H1 (cell line): ENCODE data around the gene USHBP1. TPM values are rescaled to one million over a fixed set of nuclear protein-coding genes. Genes with fewer than 3 reads are reported as not detected.

Source experiments
- CTCF ChIA-PET: fragments of 300-600 bp; sonication (Branson Sonifier 250); formaldehyde crosslinking; loops from one replicate; lab custom pipeline; 2021; ENCODE audit not compliant: partially characterized antibody; lab: Charles Lee
- POLR2A ChIA-PET: fragments of 300-600 bp; sonication (Branson Sonifier 250); formaldehyde crosslinking; loops from one replicate; lab custom pipeline; 2021; ENCODE audit warnings: inconsistent platforms; ENCODE audit not compliant: partially characterized antibody; lab: Charles Lee
- DNase-seq, 2 experiments: peaks; one replicate each; pipeline versions ENCODE4 v3.0.0 to v3.0.0-alpha.2; 2010 to 2022; ENCODE audit warnings: low spot score in 2 of 2, low read depth in 1 of 2, mixed read lengths in 1 of 2
- FAIRE-seq: peaks from 2 replicates; lab custom pipeline; 2011; peaks lifted over from hg19 to GRCh38; lab: Jason Lieb, UNC
- H2AFZ ChIP-seq: 2 replicates; pipeline ENCODE4 v1.8.1; 2012; ENCODE audit warnings: low read length, inconsistent platforms
- H2AK5ac ChIP-seq: 2 replicates; pipeline ENCODE4 v1.6.1; 2013; ENCODE audit warnings: low read depth, low read length
- H2BK120ac ChIP-seq: replicated peaks from 2 replicates; pipeline ENCODE3; 2013; ENCODE audit warnings: low read depth, low read length, inconsistent platforms
- H2BK12ac ChIP-seq: 2 replicates; pipeline ENCODE4 v1.6.1; 2013; ENCODE audit warnings: low read depth, low read length
- H2BK15ac ChIP-seq: 2 replicates; pipeline ENCODE4 v1.6.1; 2013; ENCODE audit warnings: low read length
- H2BK20ac ChIP-seq: 2 replicates; pipeline ENCODE4 v1.6.1; 2013; ENCODE audit warnings: low read length
- H2BK5ac ChIP-seq: 2 replicates; pipeline ENCODE4 v1.6.1; 2013; ENCODE audit warnings: low read depth, low read length
- H3K14ac ChIP-seq: 2 replicates; pipeline ENCODE4 v1.6.1; 2013; ENCODE audit warnings: inconsistent platforms; ENCODE audit not compliant: insufficient read length
- H3K18ac ChIP-seq: 2 replicates; pipeline ENCODE4 v1.6.1; 2013; ENCODE audit warnings: low read length; ENCODE audit errors: extremely low read depth
- H3K23ac ChIP-seq: 2 replicates; pipeline ENCODE4 v1.6.1; 2013; ENCODE audit warnings: inconsistent platforms; ENCODE audit not compliant: insufficient read length
- H3K23me2 ChIP-seq: 2 replicates; pipeline ENCODE4 v1.6.1; 2013; ENCODE audit warnings: low read depth, low read length
- H3K27ac ChIP-seq: 2 replicates; pipeline ENCODE4 v1.6.1; 2011; ENCODE audit warnings: low read depth, low read length, inconsistent platforms
- H3K27me3 ChIP-seq, 4 experiments: replicated peaks in 1 of 4; 1 replicate in 1 of 4; 2 replicates in 3 of 4; pipeline versions ENCODE4 v1.6.1 to v1.8.1; 2011 to 2013; ENCODE audit warnings: low read length in 3 of 4, mild to moderate bottlenecking in 3 of 4, inconsistent platforms in 2 of 4, mixed read lengths in 2 of 4, moderate library complexity in 1 of 4; ENCODE audit not compliant: control insufficient read depth in 3 of 4, insufficient read depth in 3 of 4; ENCODE audit errors: extremely low read depth in 1 of 4
- H3K36me3 ChIP-seq, 4 experiments: 2 replicates each; pipeline versions ENCODE4 v1.6.1 to v1.8.1; 2011 to 2013; ENCODE audit warnings: mild to moderate bottlenecking in 4 of 4, low read length in 3 of 4, moderate library complexity in 2 of 4, control low read depth in 1 of 4, inconsistent platforms in 1 of 4; ENCODE audit not compliant: insufficient read depth in 4 of 4, control insufficient read depth in 2 of 4
- H3K4ac ChIP-seq: replicated peaks from 2 replicates; pipeline ENCODE3; 2013; ENCODE audit warnings: low read length, low read depth, mixed read lengths, inconsistent platforms; ENCODE audit not compliant: insufficient read length
- H3K4me1 ChIP-seq, 4 experiments: replicated peaks in 1 of 4; 1 replicate in 1 of 4; 2 replicates in 3 of 4; pipeline versions ENCODE4 v1.6.1 to v1.8.1; 2011 to 2013; ENCODE audit warnings: low read length in 3 of 4, inconsistent platforms in 2 of 4, mixed read lengths in 1 of 4; ENCODE audit not compliant: insufficient read depth in 4 of 4, control insufficient read depth in 3 of 4
- H3K4me2 ChIP-seq, 2 experiments: 2 replicates each; pipeline versions ENCODE4 v1.6.1 to v1.8.1; 2011 to 2013; ENCODE audit warnings: low read depth in 2 of 2, low read length in 2 of 2, control low read depth in 1 of 2, inconsistent platforms in 1 of 2, mild to moderate bottlenecking in 1 of 2; ENCODE audit not compliant: insufficient read depth in 1 of 2
- H3K4me3 ChIP-seq, 4 experiments: fragments of 200-600, 300-600 bp in 1 of 4; sonication (generic), shearing (Covaris generic), sonication (Bioruptor Twin) in 1 of 4; 2 replicates each; pipeline versions ENCODE4 v1.5.1 to v1.8.1; 2011 to 2016; ENCODE audit warnings: low read length in 4 of 4, low read depth in 3 of 4, control low read depth in 2 of 4, inconsistent platforms in 2 of 4, mild to moderate bottlenecking in 2 of 4, mixed read lengths in 1 of 4, moderate library complexity in 1 of 4; ENCODE audit not compliant: insufficient read depth in 2 of 4; ENCODE audit errors: extremely low read depth in 1 of 4
- H3K56ac ChIP-seq: replicated peaks from 2 replicates; pipeline ENCODE3; 2013; ENCODE audit warnings: low read depth, mild to moderate bottlenecking, mixed read lengths, low read length, inconsistent platforms; ENCODE audit not compliant: insufficient read length
- H3K79me1 ChIP-seq: 2 replicates; pipeline ENCODE4 v1.6.1; 2013; ENCODE audit warnings: low read depth, low read length, control low read depth
- H3K79me2 ChIP-seq, 2 experiments: 2 replicates each; pipeline versions ENCODE4 v1.6.1 to v1.8.1; 2012 to 2013; ENCODE audit warnings: low read length in 2 of 2, mild to moderate bottlenecking in 2 of 2, inconsistent platforms in 1 of 2; ENCODE audit not compliant: insufficient read depth in 2 of 2, control insufficient read depth in 1 of 2
- H3K9ac ChIP-seq, 4 experiments: replicated peaks in 1 of 4; 1 replicate in 1 of 4; 2 replicates in 3 of 4; pipeline versions ENCODE4 v1.6.1 to v1.8.1; 2011 to 2013; ENCODE audit warnings: low read depth in 3 of 4, low read length in 3 of 4, control low read depth in 2 of 4, mild to moderate bottlenecking in 2 of 4, moderate library complexity in 2 of 4, inconsistent platforms in 1 of 4; ENCODE audit errors: extremely low read depth in 1 of 4
- H3K9me3 ChIP-seq, 2 experiments: 2 replicates each; pipeline versions ENCODE4 v1.6.1 to v1.8.1; 2012 to 2013; ENCODE audit warnings: mild to moderate bottlenecking in 2 of 2, moderate library complexity in 2 of 2, control low read depth in 1 of 2, inconsistent platforms in 1 of 2, low read depth in 1 of 2, low read length in 1 of 2, mixed read lengths in 1 of 2; ENCODE audit not compliant: insufficient read depth in 2 of 2
- H4K20me1 ChIP-seq, 2 experiments: replicated peaks in 1 of 2; 2 replicates each; pipeline versions ENCODE3 to v1.8.1; 2011 to 2013; ENCODE audit warnings: inconsistent platforms in 2 of 2, low read length in 2 of 2, mild to moderate bottlenecking in 1 of 2; ENCODE audit not compliant: insufficient read depth in 2 of 2, control insufficient read depth in 1 of 2
- H4K5ac ChIP-seq: 2 replicates; pipeline ENCODE4 v1.6.1; 2013; ENCODE audit warnings: low read length, low read depth, mixed read lengths, inconsistent platforms; ENCODE audit not compliant: insufficient read length
- H4K8ac ChIP-seq: 2 replicates; pipeline ENCODE4 v1.8.0; 2013; ENCODE audit warnings: mild to moderate bottlenecking, moderate library complexity, low read length, inconsistent platforms; ENCODE audit not compliant: insufficient read depth; ENCODE audit errors: extremely low read depth
- H4K91ac ChIP-seq: replicated peaks from 2 replicates; pipeline ENCODE3; 2013; ENCODE audit warnings: low read length, mixed read lengths, inconsistent platforms; ENCODE audit not compliant: insufficient read length
- BCL11A ChIP-seq, 2 experiments: IDR thresholded peaks; one replicate each; pipeline ENCODE4 v1.6.1; 2011; ENCODE audit warnings: low read depth in 2 of 2, low read length in 2 of 2, mild to moderate bottlenecking in 2 of 2
- FOSL1 ChIP-seq: IDR thresholded peaks from 2 replicates; pipeline ENCODE4 v1.6.1; 2011; ENCODE audit warnings: mild to moderate bottlenecking, low read depth, low read length, moderate library complexity; ENCODE audit not compliant: insufficient read depth
- KDM1A ChIP-seq: fragments of 200-600, 300-600 bp; sonication (generic); IDR thresholded peaks from 2 replicates; pipeline ENCODE4 v1.7.1; 2016; ENCODE audit warnings: mild to moderate bottlenecking, low read length, borderline replicate concordance
- KDM4A ChIP-seq: IDR thresholded peaks from one replicate; pipeline ENCODE4 v1.7.1; 2012; ENCODE audit warnings: low read depth, mild to moderate bottlenecking, moderate library complexity, low read length, inconsistent platforms; ENCODE audit not compliant: severe bottlenecking
- RFX5 ChIP-seq: IDR thresholded peaks from 2 replicates; pipeline ENCODE4 v1.6.1; 2011; ENCODE audit warnings: low read depth, low read length, improper control_type of control experiment, borderline replicate concordance
- WGBS, 2 experiments: shearing (Covaris generic) in 1 of 2; methylation state at CpG; one replicate each; pipeline versions ENCODE4 v1.1.6 to v1.1.7; 2013 to 2015; ENCODE audit warnings: low lambda C conversion rate in 2 of 2, mixed read lengths in 2 of 2, inconsistent platforms in 1 of 2, low coverage in 1 of 2, missing lambda C conversion rate in 1 of 2; ENCODE audit not compliant: insufficient replicate concordance in 2 of 2, insufficient coverage in 1 of 2, insufficient read length in 1 of 2; ENCODE audit errors: extremely low coverage in 1 of 2, missing lambda C conversion rate in 1 of 2; 5-methylcytosine and 5-hydroxymethylcytosine counted together
- polyA plus RNA-seq, 7 experiments: library from polyadenylated mRNA; depleted of rRNA in 3 of 7; stranded (reverse) in 5 of 7; unstranded in 2 of 7; fragments of >200 nt in 5 of 7; fragments of 200-250 nt in 2 of 7; gene quantifications; 1 replicate in 5 of 7; 2 replicates in 1 of 7; 4 replicates in 1 of 7; pipeline versions ENCODE4 v1.2.1 to v1.2.3, GENCODE V29; 2011 to 2013; ENCODE audit warnings: missing spikeins in 2 of 7, mixed read lengths in 2 of 7
- total RNA-seq: library from RNA; stranded (reverse); fragmentation: NEBNext Ultra II Directional; extraction: Animal tissue kit (Norgen Biotek cat#: 25700); gene quantifications from 2 replicates; pipeline ENCODE4 v1.2.1, GENCODE V29; 2021

The USHBP1 gene
- total and polyA plus RNA-seq, 2 of the 8 experiments (the other 6 are each of a cell fraction or from before 2014, with no cell fraction given) = 5.0 to 7.5 TPM

DNA sequence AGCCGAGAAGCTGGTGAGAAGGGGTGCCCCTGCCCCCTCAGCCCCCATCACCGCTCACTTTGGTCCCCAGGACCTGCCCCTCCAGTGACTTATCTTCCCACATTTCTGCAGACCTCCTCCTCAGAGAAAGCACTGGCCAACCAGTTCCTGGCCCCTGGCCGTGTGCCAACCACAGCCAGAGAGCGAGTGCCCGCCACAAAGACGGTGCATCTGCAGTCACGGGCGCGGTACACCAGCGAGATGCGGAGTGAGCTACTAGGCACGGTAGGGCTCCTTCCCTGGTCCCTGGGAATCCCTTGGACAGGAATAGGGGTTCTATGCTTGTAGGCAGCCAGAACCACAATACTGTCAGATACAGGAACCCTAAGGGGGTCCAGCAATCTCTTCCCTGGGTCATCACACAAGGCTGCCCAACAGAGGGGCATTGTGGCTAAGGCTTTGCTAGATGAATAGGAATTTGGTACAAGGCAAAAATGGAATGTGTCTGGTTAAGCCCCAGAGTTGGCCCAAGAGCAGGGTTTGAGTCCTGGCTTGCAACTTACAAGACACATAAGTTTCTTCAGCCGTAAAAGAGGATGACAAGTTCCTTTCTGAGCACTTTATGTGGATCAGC, 48.4 kb downstream of the USHBP1 start:
- no peak overlapping the region for H2BK12ac ChIP-seq
- no peak overlapping the region for H4K8ac ChIP-seq
- no peak overlapping the region; the same call in 1 of the 2 replicates for H2BK15ac ChIP-seq
- no peak overlapping the region for H4K91ac ChIP-seq
- no peak overlapping the region for H3K18ac ChIP-seq
- ChIA-PET POLR2A (interaction anchor here (0.6 to 4.2 kb wide), 25 partner anchors 7 to 481 kb away, joined by 3 to 79 read pairs (median 5); partner anchors contain the start of genes ANKLE1, ANO8, BABAM1 and DDA1), CTCF (interaction anchor here (0.6 to 1.8 kb wide), 6 partner anchors 12 to 183 kb away, joined by 3 to 5 read pairs (median 3); no protein-coding TSS in a partner anchor)
- no peaks in the 10 kb centered on the region; a peak in 1 of 4 replicates for H3K79me2 ChIP-seq
- H2BK20ac ChIP-seq = no peak overlapping the region
- FAIRE-seq (no peak), DNase-seq (no peak)
- no peak overlapping the region for H3K23ac ChIP-seq
- H3K27me3 ChIP-seq = no peaks in the 10 kb centered on the region
- H2BK5ac ChIP-seq = peak overlapping the region; percentile 81; the same call in 1 of the 2 replicates
- H3K23me2 ChIP-seq = peaks cover 7% of the 10 kb centered on the region
- no peak overlapping the region for H2AFZ ChIP-seq
- no peak overlapping the region for H2BK120ac ChIP-seq
- H2AK5ac ChIP-seq = 0 out of 2 replicates have a peak overlapping the region, but pooled peaks have one; percentile 53
- peaks cover 0 to 8% (median 5%) of the 10 kb centered on the region in 4 experiments; a peak in 5 of 7 replicates for H3K4me1 ChIP-seq
- no peak for TF ChIP-seq KDM1A
- no peak for TF ChIP-seq KDM4A
- TF ChIP-seq FOSL1 = no peak
- no peak for TF ChIP-seq RFX5
- TF ChIP-seq BCL11A (IDR thresholded peaks at IDR 0.05; ENCODE audit: low read depth in 2 of 2, low read length in 2 of 2) = no peak
- H3K79me1 ChIP-seq = peaks cover 4% of the 10 kb centered on the region; the same call in 1 of the 2 replicates
- 91% methylated on average over 13 of the region's 13 CpGs; no CpG with 5 or more reads in 1 of the 2 experiments for WGBS, 2 experiments
- no peak overlapping the region for H3K27ac ChIP-seq
- H3K4me3 ChIP-seq = peak overlapping the region; percentile 31 to 78 (median 51); a peak in 6 of 8 replicates
- 0 out of 7 replicates have a peak overlapping the region, but pooled peaks of 1 of the 4 experiments have one; percentile 31 for H3K9ac ChIP-seq
- no peak overlapping the region for H3K14ac ChIP-seq
- no peaks in the 10 kb centered on the region for H3K9me3 ChIP-seq
- H3K4me2 ChIP-seq = peak overlapping the region; percentile 84 to 94
- H4K5ac ChIP-seq = no peak overlapping the region
- H3K36me3 ChIP-seq = peaks cover 2 to 13% (median 6%) of the 10 kb centered on the region in 4 experiments; a peak in 5 of 8 replicates
- no peaks in the 10 kb centered on the region for H4K20me1 ChIP-seq
- H3K4ac ChIP-seq = no peak overlapping the region
- H3K56ac ChIP-seq = no peak overlapping the region
